ENCODE results near the gene TATDN2.

DNA sequence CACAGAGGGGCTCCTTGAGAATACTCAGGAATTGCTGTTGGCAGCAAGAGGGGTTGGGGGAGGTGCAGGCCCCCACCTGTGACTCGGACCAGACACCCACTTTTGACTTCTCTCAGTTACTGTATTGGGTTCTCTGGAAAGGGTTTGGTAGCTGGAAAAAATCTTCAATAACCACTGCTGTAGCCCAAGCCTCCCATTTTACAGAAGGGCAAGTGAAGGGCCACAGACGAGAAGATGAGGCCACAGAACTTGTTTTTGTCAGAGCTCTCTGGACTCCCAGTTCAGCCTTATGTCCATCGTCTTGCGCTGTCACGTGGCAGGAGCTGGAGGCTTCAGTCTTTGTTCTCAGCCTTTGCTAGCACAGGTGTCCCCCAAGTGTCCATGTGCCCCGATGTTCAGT, 12.7 kb upstream of the TATDN2 start:
- no peak for TF ChIP-seq CTCF (IDR thresholded peaks at IDR 0.05; ENCODE audit: borderline replicate concordance, extremely low read depth, low read length, poor library complexity, severe bottlenecking)
- no peak for TF ChIP-seq EZH2 (IDR thresholded peaks at IDR 0.05; ENCODE audit: borderline replicate concordance, low read depth, low read length, severe bottlenecking)
